Activated CD4-positive, alpha-beta T cell treated with anti-CD3 and anti-CD28 coated beads for 4 hours (primary cell): ENCODE results near the gene B3GALT2.

Experiments used
- DNase-seq, 2 donors: peaks; one replicate each; pipeline ENCODE4 v3.0.0-alpha.2; 2020

Gene B3GALT2

GRCh38 chr1:193181985-193182384 lies 4.4 kb downstream of the B3GALT2 start:
- no peak for DNase-seq

DNA sequence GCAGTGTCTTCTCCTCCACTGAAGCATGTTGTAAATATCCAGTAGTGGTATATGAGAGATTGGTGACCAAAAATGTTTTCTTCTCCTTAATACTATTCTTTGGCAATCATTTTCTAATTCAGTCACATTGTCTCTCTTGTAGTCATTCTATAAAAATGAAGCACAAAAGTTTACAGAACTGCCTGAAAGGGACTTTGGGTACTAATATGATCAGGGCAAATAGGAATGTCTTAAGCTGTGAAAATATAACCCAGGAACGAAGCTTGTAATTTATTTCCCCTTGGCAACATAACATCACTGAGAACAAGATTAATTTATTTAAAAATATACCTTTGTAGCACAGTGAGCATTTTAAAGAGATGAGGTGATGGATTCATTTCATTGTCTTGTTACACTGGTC lies 4.9 kb downstream of the B3GALT2 start:
- no peak for DNase-seq

DNA sequence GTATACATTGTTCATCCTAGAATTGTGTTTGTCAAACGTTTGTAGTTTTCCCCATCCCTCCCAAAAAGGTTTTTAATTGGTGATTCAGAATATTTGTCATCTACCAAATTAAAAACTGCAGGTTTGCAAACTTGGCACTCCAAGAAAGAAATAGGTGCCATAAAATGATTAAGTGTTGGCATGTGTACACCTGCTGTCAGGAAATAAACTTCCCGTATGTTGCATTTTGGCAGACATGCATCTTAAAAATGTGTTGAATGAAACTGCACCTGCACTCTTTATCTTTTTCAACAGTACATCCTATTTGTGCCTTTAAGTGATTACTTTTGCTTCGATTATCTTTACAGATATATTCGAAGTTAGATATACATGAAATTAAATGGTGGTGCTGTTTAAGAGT lies 7.3 kb downstream of the B3GALT2 start:
- DNase-seq = no peak

DNA sequence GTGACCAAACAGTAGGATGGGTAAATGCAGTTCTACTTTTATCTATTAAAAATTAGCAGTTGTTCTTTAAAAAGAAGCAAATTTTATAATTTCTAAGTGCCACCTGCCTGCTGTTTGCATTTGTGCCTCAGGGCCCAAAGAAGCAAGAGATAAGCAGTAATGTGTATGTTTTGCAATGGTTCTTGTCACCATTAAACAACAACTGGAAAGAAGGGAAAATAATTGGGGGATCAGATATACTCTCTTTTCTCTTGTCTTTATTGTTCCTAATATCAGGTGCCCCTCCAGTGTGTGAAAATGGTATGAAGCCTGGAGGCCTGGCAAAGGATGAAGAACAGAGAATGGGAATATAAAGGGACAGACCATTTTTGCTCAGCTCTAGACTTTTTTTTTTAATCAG lies 9.6 kb downstream of the B3GALT2 start:
- DNase-seq = no peak

- no peak for DNase-seq
Measured at GRCh38 chr1:193176113-193176512, 10.3 kb downstream of the B3GALT2 start.

DNA sequence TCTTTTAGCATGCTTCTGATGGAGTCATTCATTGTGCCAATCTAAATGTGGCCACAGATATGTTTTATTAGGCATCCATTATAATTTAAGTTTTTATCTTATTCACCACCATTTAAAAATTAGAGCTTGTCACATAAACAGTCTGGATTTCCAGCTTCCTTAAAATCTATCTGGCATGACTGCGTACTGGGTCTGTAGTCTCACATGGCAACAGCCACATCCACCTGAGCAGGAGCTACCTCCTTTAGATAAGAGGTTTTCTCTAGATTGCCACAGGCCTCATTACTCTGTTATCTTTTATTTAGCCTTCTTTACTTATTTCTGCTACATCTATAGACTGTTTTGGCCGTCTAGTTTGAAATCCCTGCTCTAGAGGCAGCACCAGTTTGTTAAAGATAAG lies 29.1 kb downstream of the B3GALT2 start:
- DNase-seq = no peak

- no peak for DNase-seq
Measured at GRCh38 chr1:193156822-193157142, 29.6 kb downstream of the B3GALT2 start.

DNA sequence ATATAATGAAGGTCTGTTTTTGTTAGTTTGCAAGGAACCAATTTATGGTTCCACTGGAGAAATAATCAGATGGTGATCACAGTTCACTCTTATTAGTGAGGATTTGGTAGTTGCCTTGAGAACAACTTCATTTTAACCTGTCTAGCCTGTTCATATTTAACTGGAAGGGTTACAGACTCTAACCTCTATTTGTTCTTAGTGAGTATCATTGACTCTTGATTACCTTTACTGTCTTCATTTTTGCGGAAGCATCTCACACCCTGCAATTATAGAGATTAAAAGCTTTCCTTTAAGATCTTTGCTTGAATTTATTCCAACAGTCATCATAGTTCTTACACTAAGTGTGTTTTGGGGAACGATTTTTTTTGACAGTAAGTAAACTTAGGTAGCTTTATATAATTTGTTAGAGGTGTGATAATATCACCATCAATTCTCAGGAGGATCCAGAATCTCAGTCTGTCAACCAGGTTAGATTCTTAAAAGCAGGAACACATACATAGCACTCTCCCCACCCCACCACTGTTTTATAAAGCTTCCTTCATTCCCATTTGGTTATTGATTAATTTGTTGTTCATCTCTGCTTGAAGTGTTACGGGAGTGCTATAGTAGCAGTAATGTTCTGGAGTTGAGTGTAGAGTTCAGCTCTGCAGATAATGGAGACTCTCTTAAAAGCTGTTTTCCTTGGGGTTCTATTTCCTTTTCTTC lies 30.1 kb downstream of the B3GALT2 start:
- no peak for DNase-seq

- DNase-seq = no peak
Measured at GRCh38 chr1:193144999-193145398, 41.4 kb downstream of the B3GALT2 start.

GRCh38 chr1:193144361-193144938 lies 42.0 kb downstream of the B3GALT2 start:
- DNase-seq = no peak

DNA sequence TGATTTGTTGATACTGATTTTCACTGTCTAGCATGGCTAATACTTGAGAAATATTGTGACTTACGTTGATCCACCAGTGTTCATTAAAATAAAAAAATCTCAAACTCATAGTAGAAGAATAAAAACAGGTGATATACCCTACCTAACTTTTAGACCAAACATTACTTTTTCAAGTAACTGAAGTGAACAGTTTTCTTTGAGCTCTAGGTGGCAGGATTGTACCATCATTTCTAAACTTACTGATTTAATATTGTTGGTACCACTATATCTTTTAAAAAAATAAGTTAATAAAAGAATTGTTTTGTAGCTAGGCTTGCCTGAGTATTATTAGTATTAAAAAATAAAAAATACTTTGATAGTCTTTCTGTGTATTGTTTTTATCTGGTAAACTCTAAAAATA lies 43.1 kb downstream of the B3GALT2 start:
- no peak for DNase-seq

GRCh38 chr1:193142409-193142808 lies 44.0 kb downstream of the B3GALT2 start:
- DNase-seq = no peak

- no peak for DNase-seq
Measured at GRCh38 chr1:193141804-193142203, 44.6 kb downstream of the B3GALT2 start.

DNA sequence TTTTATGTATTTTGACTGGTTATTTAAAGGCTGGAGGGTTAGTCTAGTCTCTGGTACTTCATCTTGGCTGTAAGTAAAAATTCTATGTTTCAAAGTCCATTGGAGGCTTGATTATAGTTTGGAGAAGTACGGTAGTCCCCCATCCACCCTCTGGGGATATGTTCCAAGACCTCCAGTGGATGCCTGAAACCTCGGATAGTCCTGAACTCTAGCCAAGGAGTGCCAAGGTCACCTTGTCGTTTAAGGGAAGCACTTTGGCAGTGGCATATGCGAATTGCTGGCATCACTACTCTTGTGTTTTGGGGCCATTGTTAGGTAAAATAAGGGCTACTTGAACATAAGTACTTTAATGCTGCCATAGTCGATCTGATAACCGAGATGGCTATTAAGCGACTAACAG lies 46.2 kb downstream of the B3GALT2 start:
- DNase-seq = no peak

GRCh38 chr1:193131266-193131860 lies 55.0 kb downstream of the B3GALT2 start:
- DNase-seq = no peak
